Fibroblast of upper back skin (primary cell): ENCODE measurements around the gene KL.

ENCODE experiments used
- DNase-seq: peaks from one replicate; pipeline ENCODE4 v3.0.0-alpha.2; 2013

KL gene

GRCh38 chr13:33016414-33017322 is at the start of gene KL:
Gene KL, plus strand, starts transcription at chr13:33016423. Its CDS starts 18 bp downstream, at chr13:33016441.
- DNase-seq, result no peak

- DNase-seq, result no peak
Observed at GRCh38 chr13:32967584-32968182, 48.5 kb upstream of the KL start.

GRCh38 chr13:32968316-32968715 is 47.9 kb upstream of the KL start:
- DNase-seq, result no peak

GRCh38 chr13:32968793-32969192 is 47.4 kb upstream of the KL start:
- no peak for DNase-seq

GRCh38 chr13:32969516-32969941 is 46.7 kb upstream of the KL start:
- peak; percentile 45 for DNase-seq

GRCh38 chr13:32976056-32976805 is 40.0 kb upstream of the KL start:
- no peak for DNase-seq

GRCh38 chr13:32976912-32977311 is 39.3 kb upstream of the KL start:
- DNase-seq, result no peak

GRCh38 chr13:32977321-32977720 is 38.9 kb upstream of the KL start:
- DNase-seq, result no peak

- DNase-seq, result no peak
Observed at GRCh38 chr13:32978278-32978677, 37.9 kb upstream of the KL start.

- no peak for DNase-seq
Observed at GRCh38 chr13:32983058-32983457, 33.2 kb upstream of the KL start.

- DNase-seq, result no peak
Observed at GRCh38 chr13:32984857-32985626, 31.2 kb upstream of the KL start.

GRCh38 chr13:32986552-32986951 is 29.7 kb upstream of the KL start:
- no peak for DNase-seq

GRCh38 chr13:32987462-32987861 is 28.8 kb upstream of the KL start:
- DNase-seq, result no peak

- no peak for DNase-seq
Observed at GRCh38 chr13:32988608-32989289, 27.5 kb upstream of the KL start.

GRCh38 chr13:32989290-32989667 is 26.9 kb upstream of the KL start:
- DNase-seq, result no peak

- DNase-seq, result no peak
Observed at GRCh38 chr13:32989942-32990341, 26.3 kb upstream of the KL start.

GRCh38 chr13:32993145-32993544 is 23.1 kb upstream of the KL start:
- no peak for DNase-seq

GRCh38 chr13:32997399-32997798 is 18.8 kb upstream of the KL start:
- DNase-seq, result no peak

- DNase-seq, result no peak
Observed at GRCh38 chr13:32998966-32999365, 17.3 kb upstream of the KL start.

- no peak for DNase-seq
Observed at GRCh38 chr13:33000365-33000764, 15.9 kb upstream of the KL start.

GRCh38 chr13:33003458-33004019 is 12.7 kb upstream of the KL start:
- no peak for DNase-seq

- no peak for DNase-seq
Observed at GRCh38 chr13:33004511-33004910, 11.7 kb upstream of the KL start.
